GM12878 (cell line): Measurements from ENCODE around the gene CYP20A1. TPM values are rescaled to one million over a fixed set of nuclear protein-coding genes. Genes with fewer than 3 reads are reported as not detected.

Experiments
- ATAC-seq: fragments of 200-7000 bp; cut with Tn5 transposase; 3 replicates; pipeline ENCODE4 v1.9.1; 2020; ENCODE audit warnings: mild to moderate bottlenecking, moderate library complexity
- BruUV-seq: library from RNA; stranded (reverse); fragments of 400-500 nt; replicated peaks from 2 replicates; lab custom pipeline; 2021; lab: Mats Ljungman, UMichigan
- CTCF ChIA-PET: fragments of 300-600 bp; sonication (Branson Sonifier 250); formaldehyde crosslinking; extraction: SDS; loops from one replicate; lab custom pipeline; 2021; ENCODE audit warnings: inconsistent platforms; lab: Yijun Ruan, JAX
- POLR2A ChIA-PET: fragments of 350-600 bp; formaldehyde crosslinking; extraction: SDS; loops from one replicate; lab custom pipeline; 2021; ENCODE audit warnings: inconsistent platforms; lab: Charles Lee
- RAD21 ChIA-PET: fragments of 300-600 bp; sonication (Branson Sonifier 250); formaldehyde crosslinking; loops from one replicate; lab custom pipeline; 2023; ENCODE audit warnings: antibody characterized with exemption; ENCODE audit not compliant: unreplicated experiment; lab: Charles Lee
- SMC1A ChIA-PET: fragments of 300-600 bp; sonication (Branson Sonifier 250); formaldehyde crosslinking; loops from one replicate; lab custom pipeline; 2023; ENCODE audit not compliant: unreplicated experiment, uncharacterized antibody; lab: Charles Lee
- DNase-seq: peaks from one replicate; pipeline ENCODE4 v3.0.0-alpha.2; 2011; ENCODE audit warnings: low read depth, low spot score
- FAIRE-seq: peaks from 3 replicates; lab custom pipeline; 2011; peaks lifted over from hg19 to GRCh38; lab: Jason Lieb, UNC
- H2AFZ ChIP-seq: 2 replicates; pipeline ENCODE4 v1.6.0; 2011; ENCODE audit warnings: low read depth, low read length, control low read depth; ENCODE audit not compliant: control insufficient read depth
- H3K27ac ChIP-seq: 2 replicates; pipeline ENCODE4 v1.5.1; 2011; ENCODE audit warnings: control low read depth; ENCODE audit not compliant: control insufficient read depth, insufficient read depth
- H3K27me3 ChIP-seq, 2 experiments: replicated peaks in 1 of 2; 2 replicates each; pipeline versions ENCODE4 v1.6.0 to v1.6.1; 2011; ENCODE audit warnings: low read length in 1 of 2; ENCODE audit not compliant: control insufficient read depth in 2 of 2, insufficient read depth in 2 of 2
- H3K36me3 ChIP-seq, 2 experiments: 2 replicates each; pipeline ENCODE4 v1.5.1; 2011; ENCODE audit warnings: low read length in 1 of 2; ENCODE audit not compliant: control insufficient read depth in 2 of 2, insufficient read depth in 2 of 2
- H3K4me1 ChIP-seq: 2 replicates; pipeline ENCODE4 v1.6.1; 2011; ENCODE audit warnings: mild to moderate bottlenecking, low read length, moderate library complexity, mixed read lengths; ENCODE audit not compliant: control insufficient read depth, insufficient read depth
- H3K4me2 ChIP-seq: 2 replicates; pipeline ENCODE4 v1.6.0; 2011; ENCODE audit warnings: control low read depth; ENCODE audit not compliant: control insufficient read depth, insufficient read depth
- H3K4me3 ChIP-seq: fragments of 200-600 bp; sonication (generic); 2 replicates; pipeline ENCODE4 v1.5.1; 2016
- H3K79me2 ChIP-seq: 2 replicates; pipeline ENCODE4 v1.6.0; 2011; ENCODE audit warnings: low read length; ENCODE audit not compliant: control insufficient read depth, insufficient read depth
- H3K9ac ChIP-seq: 2 replicates; pipeline ENCODE4 v1.8.0; 2011; ENCODE audit warnings: low read length, control low read depth, mixed read lengths; ENCODE audit not compliant: control insufficient read depth, insufficient read depth
- H3K9me3 ChIP-seq: replicated peaks from 3 replicates; pipeline ENCODE4 v1.5.1; 2011; ENCODE audit warnings: mild to moderate bottlenecking, low read length; ENCODE audit not compliant: control insufficient read depth, insufficient read depth
- H4K20me1 ChIP-seq: 2 replicates; pipeline ENCODE4 v1.6.0; 2011; ENCODE audit not compliant: control insufficient read depth, insufficient read depth
- FOXM1 ChIP-seq: IDR thresholded peaks from 2 replicates; pipeline ENCODE4 v1.6.1; 2012; ENCODE audit warnings: low read depth, mild to moderate bottlenecking, inconsistent platforms, low read length, moderate library complexity
- MEF2B ChIP-seq: fragments of 450-650 bp; IDR thresholded peaks from 2 replicates; pipeline ENCODE4 v1.6.1; 2018; ENCODE audit warnings: mild to moderate bottlenecking, moderate library complexity; ENCODE audit not compliant: partially characterized antibody, poor library complexity, severe bottlenecking
- NFYB ChIP-seq: IDR thresholded peaks from 2 replicates; pipeline ENCODE4 v1.6.1; 2011; ENCODE audit warnings: low read depth, mild to moderate bottlenecking, low read length, improper control_type of control experiment, moderate library complexity; ENCODE audit not compliant: insufficient read depth
- NR2C2 ChIP-seq: IDR thresholded peaks from 2 replicates; pipeline ENCODE4 v1.6.1; 2011; ENCODE audit warnings: borderline replicate concordance, low read depth; ENCODE audit not compliant: control insufficient read depth, insufficient read length
- POLR2AphosphoS5 ChIP-seq: IDR thresholded peaks from 2 replicates; pipeline ENCODE4 v1.6.1; 2011; ENCODE audit warnings: mild to moderate bottlenecking, low read length, inconsistent platforms
- RBBP5 ChIP-seq: fragments of 200-600 bp; sonication (generic); conservative IDR thresholded peaks from 2 replicates; pipeline ENCODE4 v1.6.1; 2016
- WGBS: methylation state at CpG from one replicate; pipeline ENCODE4 v1.1.6; 2016; ENCODE audit warnings: low lambda C conversion rate; ENCODE audit not compliant: insufficient replicate concordance, insufficient coverage; ENCODE audit errors: missing lambda C conversion rate; 5-methylcytosine and 5-hydroxymethylcytosine counted together
- in situ Hi-C: fragments of 300-500 bp; cut with MboI; formaldehyde crosslinking; loops from 9 replicates; pipeline ENCODE4 v1.14.3; 2018; ENCODE audit warnings: mixed read lengths
- intact Hi-C: fragments of 100-400 bp; cut with micrococcal nuclease; formaldehyde crosslinking; loops from one replicate; pipeline ENCODE4 v1.14.2; 2022; ENCODE audit not compliant: unreplicated experiment
- polyA plus RNA-seq, 11 experiments: library from polyadenylated mRNA; depleted of rRNA in 4 of 11; unstranded in 6 of 11; stranded (reverse) in 5 of 11; fragments of >200 nt; fragmentation: Nextera tagmentation in 4 of 11; fragmentation: Illumina TruSeq in 1 of 11; extraction: Ambion mirVana in 4 of 11; extraction: Trizol in 1 of 11; gene quantifications; 1 replicate in 1 of 11; 2 replicates in 10 of 11; pipeline versions ENCODE4 v1.2.1 to v1.2.3, GENCODE V29; 2011 to 2016; ENCODE audit warnings: inconsistent platforms in 2 of 11, missing spikeins in 2 of 11, low read depth in 1 of 11
- total RNA-seq, 4 experiments: library from RNA; depleted of rRNA in 3 of 4; stranded (reverse); fragments of >200 nt in 3 of 4; fragmentation: Illumina TruSeq in 1 of 4; extraction: Trizol in 1 of 4; gene quantifications; 2 replicates each; pipeline versions ENCODE4 v1.2.1 to v1.2.3, GENCODE V29; 2013 to 2021
- TF ChIP-seq, protein P1 (sequence below): IDR thresholded peaks from 2 replicates; pipeline ENCODE4 v1.6.1; 2011; ENCODE audit warnings: borderline replicate concordance, low read depth, mild to moderate bottlenecking, moderate library complexity, low read length; ENCODE audit not compliant: insufficient read depth, poor library complexity, severe bottlenecking
- TF ChIP-seq, protein P2 (sequence below): IDR thresholded peaks from 2 replicates; pipeline ENCODE4 v1.6.1; 2012; ENCODE audit warnings: low read depth, low read length, improper control_type of control experiment

CYP20A1 gene
- total and polyA plus RNA-seq, 10 of the 15 experiments (the other 5 are each of a cell fraction or from before 2014, with no cell fraction given): 8.3 to 19.1 (median 12.9) TPM

DNA sequence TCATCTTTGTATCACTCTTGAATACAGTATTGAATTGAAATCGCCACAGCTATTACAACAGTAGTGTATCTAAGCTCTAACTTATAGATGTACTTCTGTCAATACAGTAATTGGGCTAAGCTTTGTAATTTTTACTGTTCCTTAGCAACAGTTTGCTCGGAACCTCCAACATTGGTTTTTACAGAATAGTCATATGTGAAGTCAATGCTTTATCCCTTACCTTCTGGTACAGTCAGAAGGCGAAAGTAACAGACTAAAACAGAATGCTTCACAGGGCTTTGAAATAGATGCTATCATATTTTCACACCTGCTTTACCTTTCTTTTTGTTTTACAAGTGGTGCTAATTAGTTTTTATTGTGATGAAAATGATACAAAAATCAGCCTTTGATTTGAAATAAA is 46.9 kb upstream of the CYP20A1 start:
- Histone ChIP-seq H3K36me3 (no peaks in the 10 kb centered on the region), H3K79me2 (no peaks in the 10 kb centered on the region), H3K27me3 (no peaks in the 10 kb centered on the region), H4K20me1 (no peaks in the 10 kb centered on the region), H3K9ac (no peak overlapping the region), H3K27ac (no peak overlapping the region), H3K4me1 (no peaks in the 10 kb centered on the region), H2AFZ (no peak overlapping the region), H3K4me2 (no peak overlapping the region), H3K4me3 (no peak overlapping the region), H3K9me3 (no peaks in the 10 kb centered on the region)
- in situ Hi-C loops: no loop called here
- WGBS: 65% methylated on average over 3 of the region's 3 CpGs
- ChIA-PET RAD21 (no interaction called here), POLR2A (interaction anchor here (0.5 to 0.7 kb wide), 2 partner anchors 91 to 134 kb away, joined by 3 to 4 read pairs; no protein-coding TSS in a partner anchor), CTCF (interaction anchor here (0.6 kb wide), 1 partner anchor 16 kb away, joined by 3 read pairs; no protein-coding TSS in a partner anchor), SMC1A (interaction anchor here (1.1 kb wide), 1 partner anchor 623 kb away, joined by 4 read pairs; no protein-coding TSS in a partner anchor)
- intact Hi-C loops: no loop called here
- DNase-seq (no peak), ATAC-seq (no peak), FAIRE-seq (no peak)
- TF ChIP-seq, protein P1, sequence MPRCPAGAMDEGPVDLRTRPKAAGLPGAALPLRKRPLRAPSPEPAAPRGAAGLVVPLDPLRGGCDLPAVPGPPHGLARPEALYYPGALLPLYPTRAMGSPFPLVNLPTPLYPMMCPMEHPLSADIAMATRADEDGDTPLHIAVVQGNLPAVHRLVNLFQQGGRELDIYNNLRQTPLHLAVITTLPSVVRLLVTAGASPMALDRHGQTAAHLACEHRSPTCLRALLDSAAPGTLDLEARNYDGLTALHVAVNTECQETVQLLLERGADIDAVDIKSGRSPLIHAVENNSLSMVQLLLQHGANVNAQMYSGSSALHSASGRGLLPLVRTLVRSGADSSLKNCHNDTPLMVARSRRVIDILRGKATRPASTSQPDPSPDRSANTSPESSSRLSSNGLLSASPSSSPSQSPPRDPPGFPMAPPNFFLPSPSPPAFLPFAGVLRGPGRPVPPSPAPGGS: no peak
- TF ChIP-seq RBBP5: no peak
- TF ChIP-seq, protein P2, sequence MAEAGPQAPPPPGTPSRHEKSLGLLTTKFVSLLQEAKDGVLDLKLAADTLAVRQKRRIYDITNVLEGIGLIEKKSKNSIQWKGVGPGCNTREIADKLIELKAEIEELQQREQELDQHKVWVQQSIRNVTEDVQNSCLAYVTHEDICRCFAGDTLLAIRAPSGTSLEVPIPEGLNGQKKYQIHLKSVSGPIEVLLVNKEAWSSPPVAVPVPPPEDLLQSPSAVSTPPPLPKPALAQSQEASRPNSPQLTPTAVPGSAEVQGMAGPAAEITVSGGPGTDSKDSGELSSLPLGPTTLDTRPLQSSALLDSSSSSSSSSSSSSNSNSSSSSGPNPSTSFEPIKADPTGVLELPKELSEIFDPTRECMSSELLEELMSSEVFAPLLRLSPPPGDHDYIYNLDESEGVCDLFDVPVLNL: no peak
- no peak for TF ChIP-seq FOXM1
- TF ChIP-seq POLR2AphosphoS5: no peak
- TF ChIP-seq NFYB: no peak
- TF ChIP-seq NR2C2: no peak
- no peak for TF ChIP-seq MEF2B
- no TSS peak for BruUV-seq
